Measurements from ENCODE around the gene ARRDC5. TPM values are rescaled to one million over a fixed set of nuclear protein-coding genes. Genes with fewer than 3 reads are reported as not detected.

ARRDC5 gene
- polyA plus RNA-seq, 3 donors = 0.46 to 3.9 (median 1.0) TPM

DNA sequence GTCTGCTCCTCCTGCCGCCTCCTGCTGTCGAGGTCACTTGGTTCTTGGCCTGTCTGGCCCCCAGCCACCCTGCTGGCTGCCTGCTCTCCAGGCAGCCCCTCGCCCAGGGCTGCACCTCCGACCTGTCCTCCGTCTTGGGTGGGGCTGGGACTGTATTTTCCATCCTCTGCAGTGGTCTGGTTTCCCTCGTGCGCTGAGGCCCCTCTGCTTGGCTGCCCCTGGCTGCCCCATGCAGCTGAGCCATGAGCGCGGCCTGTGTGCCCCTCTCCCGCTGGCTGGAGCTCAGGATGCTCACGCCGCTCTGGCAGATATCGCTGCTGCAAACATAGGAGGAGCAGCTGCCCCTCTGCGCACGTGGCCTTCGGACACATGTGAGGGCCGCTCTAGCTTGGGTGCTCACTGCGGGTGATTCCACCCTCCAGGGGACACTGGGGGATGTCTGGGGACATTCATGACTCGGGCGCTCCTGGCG is 20.6 kb upstream of the ARRDC5 start:
- H3K4me3 Mint-ChIP-seq = no peak overlapping the region
- no peak for TF ChIP-seq CTCF (IDR thresholded peaks at IDR 0.05)
- H3K4me1 ChIP-seq (ENCODE audit: control insufficient read depth in 1 of 2, insufficient read depth in 2 of 2, low read length in 2 of 2) = peaks cover 9 to 19% of the 10 kb centered on the region in 2 donors
- peaks cover 0 to 2% (median 0%) of the 10 kb centered on the region in 7 donors for H3K9me3 Mint-ChIP-seq
- H3K27ac ChIP-seq (ENCODE audit: low read depth in 1 of 2, low read length in 2 of 2) = peak overlapping the region in 1 of 2 donors; percentile 70
- no peak overlapping the region for H3K9ac ChIP-seq (ENCODE audit: insufficient read depth, low read length, poor library complexity, severe bottlenecking)
- DNase-seq = no peak
- intact Hi-C loops (cut with micrococcal nuclease) = no loop called here
- WGBS (ENCODE audit: insufficient coverage) = 94% methylated on average over 21 of the region's 21 CpGs
- H3K36me3 Mint-ChIP-seq = peaks cover 0 to 36% of the 10 kb centered on the region in 2 donors
- H3K27ac Mint-ChIP-seq = peak overlapping the region in 2 of 7 donors; percentile 32 to 66
- peaks cover 2 to 10% of the 10 kb centered on the region in 2 donors for H3K36me3 ChIP-seq (replicated peaks in 1 of 2; ENCODE audit: control insufficient read depth in 1 of 2, insufficient read depth in 2 of 2, low read length in 2 of 2)
- no peaks in the 10 kb centered on the region for H4K20me1 ChIP-seq (ENCODE audit: insufficient read depth, low read length)
- H3K4me3 ChIP-seq (replicated peaks in 1 of 3; ENCODE audit: low read depth in 2 of 3, low read length in 3 of 3) = no peak overlapping the region
- peaks cover 0 to 1% (median 0%) of the 10 kb centered on the region in 3 donors for H3K27me3 Mint-ChIP-seq (ENCODE audit: low read depth in 3 of 3)
- no peaks in the 10 kb centered on the region for H3K9me3 ChIP-seq (replicated peaks in 1 of 2; ENCODE audit: control insufficient read depth in 1 of 2, insufficient read depth in 1 of 2, low read length in 2 of 2)
- peaks cover 100% of the 10 kb centered on the region for H3K79me2 ChIP-seq (ENCODE audit: insufficient read depth, low read length)
- H3K4me1 Mint-ChIP-seq = peaks cover 23% of the 10 kb centered on the region
- no peak overlapping the region for H2AFZ ChIP-seq (ENCODE audit: insufficient read depth, low read depth, low read length, poor library complexity, severe bottlenecking)
- no peak overlapping the region for H3K4me2 ChIP-seq (replicated peaks; ENCODE audit: extremely low read depth, low read length, poor library complexity, severe bottlenecking)
- no peaks in the 10 kb centered on the region for H3K27me3 ChIP-seq (ENCODE audit: control insufficient read depth in 2 of 2, insufficient read depth in 2 of 2, low read length in 2 of 2)

- intact Hi-C loops (cut with micrococcal nuclease) = no loop called here
- Histone ChIP-seq H3K36me3 (replicated peaks in 1 of 2; ENCODE audit: control insufficient read depth in 1 of 2, insufficient read depth in 2 of 2, low read length in 2 of 2) (peaks cover 1 to 5% of the 10 kb centered on the region in 2 donors), H3K27me3 (ENCODE audit: control insufficient read depth in 2 of 2, insufficient read depth in 2 of 2, low read length in 2 of 2) (no peaks in the 10 kb centered on the region), H3K27ac (ENCODE audit: low read depth in 1 of 2, low read length in 2 of 2) (peak overlapping the region in 1 of 2 donors; percentile 70), H3K79me2 (ENCODE audit: insufficient read depth, low read length) (peaks cover 100% of the 10 kb centered on the region), H2AFZ (ENCODE audit: insufficient read depth, low read depth, low read length, poor library complexity, severe bottlenecking) (peak overlapping the region; percentile 71), H3K4me1 (ENCODE audit: control insufficient read depth in 1 of 2, insufficient read depth in 2 of 2, low read length in 2 of 2) (peaks cover 9 to 19% of the 10 kb centered on the region in 2 donors), H3K9me3 (replicated peaks in 1 of 2; ENCODE audit: control insufficient read depth in 1 of 2, insufficient read depth in 1 of 2, low read length in 2 of 2) (no peaks in the 10 kb centered on the region), H3K4me3 (replicated peaks in 1 of 3; ENCODE audit: low read depth in 2 of 3, low read length in 3 of 3) (no peak overlapping the region), H4K20me1 (ENCODE audit: insufficient read depth, low read length) (no peaks in the 10 kb centered on the region), H3K9ac (ENCODE audit: insufficient read depth, low read length, poor library complexity, severe bottlenecking) (no peak overlapping the region), H3K4me2 (replicated peaks; ENCODE audit: extremely low read depth, low read length, poor library complexity, severe bottlenecking) (peak overlapping the region; percentile 30)
- Mint-ChIP-seq H3K4me1 (peaks cover 23% of the 10 kb centered on the region), H3K4me3 (peak overlapping the region; percentile 26 to 41), H3K36me3 (peaks cover 0 to 31% of the 10 kb centered on the region in 2 donors), H3K27me3 (ENCODE audit: low read depth in 3 of 3) (peaks cover 0 to 1% (median 0%) of the 10 kb centered on the region in 3 donors), H3K27ac (peak overlapping the region in 6 of 7 donors; percentile 22 to 81 (median 58)), H3K9me3 (peaks cover 0 to 2% (median 0%) of the 10 kb centered on the region in 7 donors)
- DNase-seq = peak; percentile 23 to 44 (median 44)
- 45% methylated on average over 15 of the region's 22 CpGs for WGBS (ENCODE audit: insufficient coverage)
- no peak for TF ChIP-seq CTCF (IDR thresholded peaks at IDR 0.05)
These were observed 20.0 kb upstream of the ARRDC5 start for GRCh38 chr19:4922530-4923275.
